HUES48 (cell line): ENCODE measurements around the gene SYNE2.
A peak's percentile ranks its signal among the peaks of the same experiment; 100 is the strongest.
"Not testable (repeated sequence)": the region's sequence is repeated elsewhere in the genome, so short reads cannot be mapped to it uniquely, and the experiment has no call there.

Source experiments
- H3K27ac ChIP-seq: one replicate; pipeline ENCODE4 v1.7.0; 2013; ENCODE audit warnings: low read depth, low read length, inconsistent platforms
- H3K27me3 ChIP-seq: 2 replicates; pipeline ENCODE4 v1.6.1; 2013; ENCODE audit warnings: mild to moderate bottlenecking, low read length; ENCODE audit not compliant: control insufficient read depth, insufficient read depth
- H3K36me3 ChIP-seq: 2 replicates; pipeline ENCODE4 v1.6.1; 2013; ENCODE audit warnings: low read length; ENCODE audit not compliant: control insufficient read depth, insufficient read depth
- H3K4me1 ChIP-seq: 2 replicates; pipeline ENCODE4 v1.6.1; 2013; ENCODE audit warnings: mild to moderate bottlenecking, low read length; ENCODE audit not compliant: control insufficient read depth, insufficient read depth
- H3K4me3 ChIP-seq: 2 replicates; pipeline ENCODE4 v1.5.1; 2013; ENCODE audit warnings: mild to moderate bottlenecking, low read depth, low read length
- H3K9ac ChIP-seq: 2 replicates; pipeline ENCODE4 v1.6.1; 2013; ENCODE audit warnings: mild to moderate bottlenecking, low read depth, low read length, moderate library complexity
- H3K9me3 ChIP-seq: 2 replicates; pipeline ENCODE4 v1.6.1; 2013; ENCODE audit warnings: low read length; ENCODE audit not compliant: control insufficient read depth, insufficient read depth

The SYNE2 gene

GRCh38 chr14:63853831-63854293, 1.1 kb downstream of the SYNE2 start:
- H3K27me3 ChIP-seq, result peaks cover 5% of the 10 kb centered on the region; the same call in 1 of the 2 replicates
- H3K9ac ChIP-seq, result 0 out of 2 replicates have a peak overlapping the region, but pooled peaks have one; percentile 31
- H3K4me3 ChIP-seq, result peak overlapping the region; percentile 80
- H3K36me3 ChIP-seq, result no peaks in the 10 kb centered on the region
- H3K27ac ChIP-seq, result no peak overlapping the region
- peaks cover 6% of the 10 kb centered on the region; the same call in 1 of the 2 replicates for H3K4me1 ChIP-seq
- H3K9me3 ChIP-seq, result no peaks in the 10 kb centered on the region

GRCh38 chr14:63854330-63854729, 1.5 kb downstream of the SYNE2 start:
- Histone ChIP-seq H3K9me3 (no peaks in the 10 kb centered on the region), H3K9ac (no peak overlapping the region), H3K4me3 (peak overlapping the region; percentile 80), H3K27ac (no peak overlapping the region), H3K36me3 (no peaks in the 10 kb centered on the region), H3K4me1 (peaks cover 6% of the 10 kb centered on the region; the same call in 1 of the 2 replicates), H3K27me3 (peaks cover 5% of the 10 kb centered on the region; the same call in 1 of the 2 replicates)

GRCh38 chr14:63855281-63855680, 2.5 kb downstream of the SYNE2 start:
- Histone ChIP-seq H3K36me3 (no peaks in the 10 kb centered on the region), H3K27ac (no peak overlapping the region), H3K9ac (no peak overlapping the region), H3K4me3 (no peak overlapping the region), H3K4me1 (peaks cover 8% of the 10 kb centered on the region; the same call in 1 of the 2 replicates), H3K9me3 (no peaks in the 10 kb centered on the region), H3K27me3 (peaks cover 5% of the 10 kb centered on the region; the same call in 1 of the 2 replicates)

- H3K9me3 ChIP-seq, result no peaks in the 10 kb centered on the region
- no peaks in the 10 kb centered on the region for H3K27me3 ChIP-seq
- no peak overlapping the region for H3K4me3 ChIP-seq
- H3K4me1 ChIP-seq, result peaks cover 9% of the 10 kb centered on the region; the same call in 1 of the 2 replicates
- no peak overlapping the region for H3K27ac ChIP-seq
- H3K9ac ChIP-seq, result no peak overlapping the region
- H3K36me3 ChIP-seq, result no peaks in the 10 kb centered on the region
Measured at GRCh38 chr14:63857466-63858030, 4.7 kb downstream of the SYNE2 start.

- Histone ChIP-seq H3K9ac (no peak overlapping the region), H3K27me3 (no peaks in the 10 kb centered on the region), H3K4me3 (no peak overlapping the region), H3K36me3 (no peaks in the 10 kb centered on the region), H3K9me3 (no peaks in the 10 kb centered on the region), H3K4me1 (peaks cover 11% of the 10 kb centered on the region), H3K27ac (no peak overlapping the region)
Measured at GRCh38 chr14:63860146-63860545, 7.3 kb downstream of the SYNE2 start.

- Histone ChIP-seq H3K9ac (no peak overlapping the region), H3K4me1 (peaks cover 19% of the 10 kb centered on the region), H3K9me3 (no peaks in the 10 kb centered on the region), H3K27me3 (no peaks in the 10 kb centered on the region), H3K36me3 (no peaks in the 10 kb centered on the region), H3K4me3 (no peak overlapping the region), H3K27ac (no peak overlapping the region)
Measured at GRCh38 chr14:63862163-63862562, 9.4 kb downstream of the SYNE2 start.

GRCh38 chr14:63863004-63863403, 10.2 kb downstream of the SYNE2 start:
- Histone ChIP-seq H3K9ac (no peak overlapping the region), H3K4me1 (peaks cover 19% of the 10 kb centered on the region), H3K9me3 (no peaks in the 10 kb centered on the region), H3K27ac (no peak overlapping the region), H3K27me3 (no peaks in the 10 kb centered on the region), H3K4me3 (no peak overlapping the region), H3K36me3 (no peaks in the 10 kb centered on the region)

- H3K27me3 ChIP-seq, H3K36me3 ChIP-seq, H3K4me3 ChIP-seq, H3K9me3 ChIP-seq, H3K9ac ChIP-seq: not testable (repeated sequence)
- Histone ChIP-seq H3K27ac (peak overlapping the region; percentile 68), H3K4me1 (peaks cover 19% of the 10 kb centered on the region)
Measured at GRCh38 chr14:63864775-63865174, 12.0 kb downstream of the SYNE2 start.

- Histone ChIP-seq H3K9ac (no peak overlapping the region), H3K4me3 (no peak overlapping the region), H3K27ac (no peak overlapping the region), H3K27me3 (no peaks in the 10 kb centered on the region), H3K9me3 (no peaks in the 10 kb centered on the region), H3K36me3 (no peaks in the 10 kb centered on the region), H3K4me1 (peaks cover 15% of the 10 kb centered on the region)
Measured at GRCh38 chr14:63867933-63868921, 15.4 kb downstream of the SYNE2 start.

GRCh38 chr14:63869940-63870752, 17.3 kb downstream of the SYNE2 start:
- H3K27me3 ChIP-seq, H3K9ac ChIP-seq, H3K4me3 ChIP-seq, H3K36me3 ChIP-seq, H3K27ac ChIP-seq, H3K9me3 ChIP-seq: not testable (repeated sequence)
- H3K4me1 ChIP-seq, result peaks cover 13% of the 10 kb centered on the region
